ENCODE results near the gene NMT1.
"Not testable (repeated sequence)": the region's sequence is repeated elsewhere in the genome, so short reads cannot be mapped to it uniquely, and the experiment has no call there.

The NMT1 gene

DNA sequence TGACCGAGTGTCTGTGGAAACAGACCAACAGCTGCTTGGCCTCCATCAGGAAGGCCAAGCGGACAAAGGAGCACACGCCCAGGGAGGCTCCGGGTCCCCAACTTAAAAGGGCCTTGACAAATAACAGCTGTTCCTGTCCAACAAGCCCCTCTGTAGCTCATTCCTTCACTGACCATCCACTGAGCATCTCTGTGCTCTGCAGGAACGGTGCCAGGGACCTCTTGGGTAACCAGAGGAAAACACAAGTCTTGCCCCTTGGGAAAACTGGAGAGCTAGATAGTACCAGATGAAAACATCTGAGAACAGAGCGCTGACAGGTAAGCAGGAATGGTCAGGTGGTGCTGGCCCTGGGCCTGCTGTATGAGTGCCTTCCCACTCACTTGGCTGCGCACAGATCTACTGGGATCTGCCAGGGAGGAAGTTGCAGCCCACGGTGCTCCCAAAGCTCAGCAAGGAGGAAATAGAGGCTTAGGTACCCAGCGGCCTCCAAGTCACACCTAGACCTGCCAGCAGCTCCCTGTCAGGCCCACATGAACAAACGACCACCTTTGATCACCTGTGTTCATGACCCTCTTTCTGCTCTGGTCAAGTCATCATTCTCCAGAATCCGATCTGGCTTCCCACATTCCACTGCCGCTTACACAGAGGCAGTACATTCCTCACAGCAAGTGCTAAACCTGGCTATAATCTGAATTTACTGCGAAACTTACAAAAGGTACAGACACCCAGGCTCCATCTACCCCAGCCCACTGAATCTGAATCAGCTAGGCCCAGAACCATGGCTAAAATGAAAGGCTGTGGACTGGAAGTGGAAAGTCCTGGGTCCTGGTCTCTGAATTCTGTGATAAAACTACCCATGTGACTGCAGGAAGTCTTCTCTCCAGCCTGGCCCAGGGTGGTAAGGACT, 22.1 kb upstream of the NMT1 start:
- DNase-seq (ENCODE audit: low read depth): no peak

DNA sequence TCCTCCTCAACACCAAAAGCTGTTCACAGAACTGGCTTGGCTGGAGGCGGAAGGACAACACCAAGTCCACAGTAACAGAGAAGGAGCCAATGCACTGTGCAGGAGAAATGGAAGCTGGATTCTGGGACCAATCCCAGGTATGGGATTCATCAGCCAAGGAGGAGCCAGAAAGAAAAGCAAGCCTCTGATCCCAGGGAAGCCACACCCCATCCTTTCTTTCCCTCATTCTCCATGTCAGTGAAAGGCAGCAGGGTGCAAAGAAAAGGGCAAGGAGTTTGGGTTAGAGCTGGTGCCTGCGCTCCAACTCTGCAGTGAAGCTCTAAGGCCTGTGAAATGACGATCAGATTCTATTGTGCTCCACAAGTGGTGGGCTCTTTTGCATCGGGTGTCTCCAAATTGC, 20.7 kb upstream of the NMT1 start:
- no peak for DNase-seq (ENCODE audit: low read depth)

DNA sequence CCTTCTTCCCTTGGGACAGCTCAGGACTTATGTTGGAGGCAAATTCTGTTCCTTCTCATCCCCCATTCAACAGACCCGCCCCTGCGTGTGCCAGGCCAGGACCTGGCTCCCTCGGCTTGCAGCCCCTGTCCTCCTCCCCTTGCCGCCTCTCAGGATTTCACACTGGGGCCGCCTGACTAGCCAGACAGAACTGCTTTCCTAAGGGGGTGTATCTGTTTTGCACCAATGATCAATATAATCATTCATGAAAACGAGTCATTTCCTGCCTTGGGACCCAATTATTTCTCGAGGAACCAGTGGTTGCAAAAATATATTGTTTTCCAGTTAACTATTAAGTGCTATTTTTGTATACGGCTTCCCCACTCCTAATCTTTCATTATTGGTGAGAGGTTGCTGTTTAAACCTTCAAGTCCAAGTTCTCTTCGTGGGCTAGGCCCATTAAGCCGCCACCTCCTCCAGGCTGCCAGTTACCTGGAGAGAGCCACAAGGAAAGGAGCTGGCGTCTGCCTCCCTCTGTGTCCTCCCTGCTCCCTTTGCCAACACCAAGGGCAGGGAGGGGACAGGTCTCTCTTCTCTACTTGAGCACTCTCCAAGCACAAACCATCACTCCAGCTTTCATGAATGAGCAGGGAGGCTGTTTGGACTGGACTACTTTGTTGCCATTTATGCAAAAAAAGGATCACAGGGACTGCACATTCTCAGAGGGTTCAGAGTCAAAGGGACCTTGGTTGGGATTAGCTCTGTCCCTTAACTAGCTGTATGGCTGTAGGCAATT, 18.6 kb upstream of the NMT1 start:
- no peak for DNase-seq (ENCODE audit: low read depth)

DNA sequence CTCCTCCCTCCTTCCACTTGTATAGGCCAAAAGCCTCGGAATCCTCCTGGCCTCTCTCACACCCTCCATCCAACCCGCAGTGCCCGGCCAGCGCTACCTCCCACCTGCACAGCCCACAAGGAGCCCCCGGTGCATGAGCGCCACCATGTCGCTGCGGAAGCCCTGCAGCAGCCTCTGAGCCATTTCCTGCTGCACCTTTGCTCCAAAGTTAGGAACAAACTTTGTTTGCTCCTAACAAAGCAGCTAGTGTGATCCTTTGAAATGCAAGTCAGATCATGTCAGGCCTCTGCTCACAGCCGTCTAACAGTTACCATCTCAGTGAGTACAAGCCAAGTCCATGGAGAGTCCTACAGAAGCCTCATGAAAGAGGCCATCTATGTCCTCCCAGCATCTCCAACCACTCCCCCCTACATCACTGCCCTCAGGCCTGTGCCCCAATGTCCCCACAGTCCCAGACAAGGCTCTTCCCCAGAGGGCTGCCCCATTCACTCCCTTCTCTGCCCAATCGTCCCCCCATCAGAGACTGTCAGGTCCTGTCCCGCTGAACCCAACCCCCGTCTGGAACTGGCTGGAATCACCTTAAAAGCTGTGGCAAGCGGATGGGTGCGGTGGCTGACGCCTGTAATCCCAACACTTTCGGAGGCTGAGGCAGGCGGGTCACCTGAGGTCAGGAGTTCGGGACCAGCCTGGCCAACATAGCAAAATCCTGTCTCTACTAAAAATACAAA, 17.1 kb upstream of the NMT1 start:
- DNase-seq (ENCODE audit: low read depth): no peak

DNA sequence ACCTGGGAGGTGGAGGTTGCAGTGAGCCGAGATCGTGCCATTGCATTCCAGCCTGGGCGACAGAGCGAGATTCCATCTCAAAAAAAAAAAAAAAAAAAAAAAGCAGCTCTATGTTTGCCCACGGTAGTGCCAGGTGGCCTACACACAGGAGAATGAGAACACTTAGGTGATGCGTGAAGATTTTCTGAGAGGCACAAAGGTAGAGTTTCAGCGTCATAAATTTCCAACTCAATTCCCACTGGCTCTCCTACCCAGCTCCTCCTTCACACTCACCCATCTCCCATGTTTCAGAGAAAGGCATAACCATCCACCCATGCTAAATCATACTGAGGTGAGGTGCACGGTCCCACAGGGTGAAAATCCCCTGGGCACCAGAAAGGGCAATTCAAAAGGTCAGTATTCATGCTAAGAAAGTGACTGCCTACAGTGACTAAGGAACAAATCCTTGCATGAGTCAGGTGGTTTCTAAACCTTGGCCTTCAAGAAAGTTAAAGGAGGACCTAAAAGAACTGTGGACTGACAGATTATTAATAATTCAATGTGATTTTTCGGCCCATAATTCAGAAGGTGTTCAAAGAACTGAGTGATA, 14.5 kb upstream of the NMT1 start:
- no peak for DNase-seq (ENCODE audit: low read depth)

DNA sequence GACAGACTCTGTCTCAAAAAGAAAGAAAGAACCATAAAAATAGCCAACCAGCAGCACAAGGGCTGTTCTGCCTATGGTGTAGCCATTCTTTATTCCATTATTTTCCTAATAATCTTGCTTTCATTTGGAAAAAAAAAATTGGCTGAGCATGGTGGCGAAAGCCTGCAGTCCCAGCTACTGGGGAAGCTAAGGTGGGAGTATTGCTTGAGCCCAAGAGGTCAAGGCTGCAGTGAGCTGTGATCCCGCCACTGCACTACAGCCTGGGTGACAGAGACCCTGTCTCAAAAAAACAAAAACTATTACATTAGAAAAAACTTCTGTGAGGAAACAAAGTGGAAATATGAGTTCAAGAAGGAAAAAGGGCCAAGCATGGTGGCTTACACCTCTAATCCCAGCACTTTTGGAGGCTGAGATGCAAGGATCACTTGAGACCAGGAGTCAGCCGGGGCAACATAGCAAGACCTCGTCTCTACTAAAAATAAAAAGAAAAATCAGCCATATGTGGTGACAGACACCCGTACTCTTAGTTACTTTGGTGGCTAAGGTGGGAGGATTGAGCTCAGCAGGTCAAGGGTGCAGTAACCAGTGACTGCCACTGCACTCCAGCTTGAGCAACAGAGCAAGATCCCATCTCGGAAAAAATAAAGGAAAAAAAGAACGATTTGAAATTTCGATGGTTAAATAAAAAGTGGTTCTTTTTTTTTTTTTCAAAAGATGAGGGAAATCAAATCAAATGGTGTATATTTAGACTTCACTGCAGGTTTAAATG, 12.1 kb upstream of the NMT1 start:
- DNase-seq (ENCODE audit: low read depth): no peak

DNA sequence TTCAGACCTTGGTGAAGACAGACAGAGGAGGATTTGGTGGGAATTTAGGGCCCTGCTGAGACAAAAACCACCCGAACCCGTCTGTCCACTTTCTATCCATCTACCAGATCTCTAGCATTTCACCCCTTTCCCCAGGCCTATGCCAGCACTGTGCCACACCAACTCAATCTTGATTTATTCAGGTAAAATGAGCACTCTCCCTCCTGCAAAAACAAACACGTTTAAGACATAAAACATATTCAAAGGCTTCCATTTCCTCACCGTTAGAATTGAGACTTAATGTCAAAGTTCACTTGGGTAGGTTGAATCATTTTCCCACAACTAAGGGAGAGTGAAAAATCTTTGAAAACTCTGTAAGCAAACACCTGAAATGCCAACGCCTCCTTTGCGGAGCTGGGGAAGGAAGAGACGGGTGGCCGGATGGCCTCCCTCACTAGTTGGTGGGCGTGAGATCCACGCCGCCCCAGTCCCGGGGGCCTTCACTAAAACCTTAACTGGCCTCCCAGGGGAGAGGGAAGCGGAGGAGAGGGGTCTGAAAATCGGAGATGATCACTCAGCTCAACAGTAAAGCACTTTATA, 10.5 kb upstream of the NMT1 start:
- DNase-seq (ENCODE audit: low read depth): no peak

DNA sequence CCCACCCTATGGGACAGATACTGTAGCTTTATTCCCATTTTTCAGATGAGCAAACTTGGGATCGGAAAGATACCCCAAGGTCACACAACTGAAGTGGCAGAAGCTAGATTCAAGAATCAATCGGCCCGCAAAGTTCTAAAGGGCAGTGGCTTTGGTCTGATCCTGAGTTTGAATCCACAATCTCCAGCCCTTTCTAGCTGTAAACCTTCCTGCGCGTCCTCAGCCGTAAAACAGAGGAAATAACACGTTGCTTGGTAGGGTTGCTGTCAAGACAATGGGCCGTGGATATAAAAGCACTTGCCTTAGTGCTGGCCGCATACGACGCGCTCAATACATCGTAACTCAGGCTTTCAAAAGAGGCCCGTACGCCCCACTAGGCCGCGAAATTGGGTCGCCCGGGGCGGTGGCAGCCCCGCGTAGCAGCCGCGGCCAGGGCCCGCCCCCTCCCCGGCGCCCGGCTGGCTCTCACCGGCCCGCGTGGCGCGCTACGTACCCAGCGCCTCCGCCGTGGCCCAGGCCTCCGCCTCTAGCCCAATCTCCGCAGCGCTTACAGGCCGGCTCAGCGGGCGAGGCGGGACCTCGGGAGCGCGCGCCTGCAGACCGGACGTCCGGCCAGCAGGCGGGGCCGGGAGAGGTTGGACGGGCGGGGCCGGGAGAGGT, 9.9 kb upstream of the NMT1 start, which contains the start of gene DCAKD:
TSS of gene DCAKD (minus strand) at position 573 of the 660 bp plus-strand sequence. CDS start 16,747 bp downstream, outside the sequence.
- peak; percentile 69 for DNase-seq (ENCODE audit: low read depth)

DNA sequence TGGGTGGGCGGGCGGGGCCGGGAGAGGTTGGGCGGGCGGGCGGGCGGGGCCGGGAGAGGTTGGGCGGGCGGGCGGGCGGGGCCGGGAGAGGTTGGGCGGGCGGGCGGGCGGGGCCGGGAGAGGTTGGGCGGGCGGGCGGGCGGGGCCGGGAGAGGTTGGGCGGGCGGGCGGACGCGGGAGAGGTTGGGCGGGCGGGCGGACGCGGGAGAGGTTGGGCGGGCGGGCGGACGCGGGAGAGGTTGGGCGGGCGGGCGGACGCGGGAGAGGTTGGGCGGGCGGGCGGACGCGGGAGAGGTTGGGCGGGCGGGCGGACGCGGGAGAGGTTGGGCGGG, 9.4 kb upstream of the NMT1 start:
- not testable (repeated sequence) for DNase-seq (ENCODE audit: low read depth)

DNA sequence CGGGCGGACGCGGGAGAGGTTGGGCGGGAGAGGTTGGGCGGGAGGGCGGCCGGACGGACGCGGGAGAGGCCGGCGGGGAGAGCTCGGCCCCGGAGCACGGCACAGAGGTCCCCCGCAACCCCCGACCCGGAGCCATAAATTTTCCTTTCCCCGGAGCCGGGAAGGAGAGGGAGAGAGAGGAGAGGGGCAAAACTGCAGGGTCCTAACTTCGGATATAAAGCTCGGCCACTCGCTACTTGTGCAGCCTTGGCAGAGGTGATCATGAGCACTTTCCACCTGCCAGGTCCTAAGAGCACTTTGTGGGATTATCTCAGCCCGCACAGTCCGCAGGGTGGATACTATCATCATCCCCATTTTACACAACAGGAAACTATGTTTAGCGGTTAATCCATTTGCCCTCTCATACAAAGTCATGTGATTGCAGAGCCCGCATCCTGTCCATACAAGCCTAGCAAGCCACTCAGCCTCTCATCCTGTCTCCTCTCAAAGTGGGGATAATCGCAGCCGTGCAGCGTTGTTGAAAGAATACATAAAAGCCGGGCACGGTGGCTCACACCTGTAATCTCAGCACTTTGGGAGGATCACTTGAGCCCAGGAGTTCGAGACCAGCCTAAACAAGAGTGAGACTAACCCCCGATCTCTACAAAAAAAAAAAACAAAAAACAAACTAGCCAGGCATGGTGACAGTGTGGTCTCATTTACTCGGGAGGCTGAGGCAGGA, 8.9 kb upstream of the NMT1 start:
- DNase-seq (ENCODE audit: low read depth): no peak

DNA sequence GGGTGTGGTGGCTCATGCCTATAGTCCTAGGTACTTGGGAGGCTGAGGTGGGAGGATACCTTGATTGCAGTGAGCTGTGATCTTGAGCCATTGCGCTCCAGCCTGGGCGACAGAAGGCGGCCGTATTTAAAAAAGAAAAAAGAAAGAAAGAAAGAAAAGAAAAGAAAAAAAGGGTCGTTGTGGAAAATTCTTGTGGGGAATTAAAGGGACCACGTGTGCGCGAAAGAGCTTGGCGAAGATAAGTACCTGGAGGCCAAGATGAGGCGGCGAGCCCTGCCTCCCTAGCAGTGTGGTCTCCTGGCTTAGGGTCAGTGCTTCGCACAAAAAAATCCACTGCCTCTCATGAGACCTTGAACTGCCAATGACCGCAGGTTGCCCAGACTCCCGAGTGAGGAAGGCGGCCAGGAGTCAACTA, 728 bp upstream of the NMT1 start:
- DNase-seq (ENCODE audit: low read depth): no peak

DNA sequence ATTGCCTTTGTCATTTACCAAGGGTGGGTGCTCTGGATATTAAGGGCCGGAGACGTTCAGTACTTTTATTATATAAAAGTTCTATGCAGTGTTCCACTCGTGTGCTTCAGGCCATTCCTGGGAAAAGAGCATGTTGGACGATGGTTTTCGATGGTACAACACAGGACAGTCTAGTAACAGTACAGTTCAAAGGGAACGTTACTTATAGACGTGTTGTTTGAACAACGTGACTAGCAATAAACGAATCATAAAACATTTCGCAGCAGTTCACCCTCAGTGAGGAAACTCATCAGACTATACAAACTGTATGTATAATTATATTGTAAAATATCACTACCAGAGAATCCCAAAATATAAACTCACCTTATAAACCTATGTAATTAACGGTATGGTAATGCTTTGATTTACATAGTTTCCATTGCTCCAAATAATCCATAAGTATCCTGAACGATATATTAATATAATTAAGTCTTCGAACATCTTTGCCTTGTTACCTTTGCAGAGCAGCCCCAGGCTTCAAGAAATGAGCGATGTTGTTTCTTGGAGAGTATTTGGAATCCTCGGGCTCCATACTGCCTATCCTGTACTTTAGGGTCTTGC, 589 bp downstream of the NMT1 start:
- DNase-seq (ENCODE audit: low read depth): no peak

DNA sequence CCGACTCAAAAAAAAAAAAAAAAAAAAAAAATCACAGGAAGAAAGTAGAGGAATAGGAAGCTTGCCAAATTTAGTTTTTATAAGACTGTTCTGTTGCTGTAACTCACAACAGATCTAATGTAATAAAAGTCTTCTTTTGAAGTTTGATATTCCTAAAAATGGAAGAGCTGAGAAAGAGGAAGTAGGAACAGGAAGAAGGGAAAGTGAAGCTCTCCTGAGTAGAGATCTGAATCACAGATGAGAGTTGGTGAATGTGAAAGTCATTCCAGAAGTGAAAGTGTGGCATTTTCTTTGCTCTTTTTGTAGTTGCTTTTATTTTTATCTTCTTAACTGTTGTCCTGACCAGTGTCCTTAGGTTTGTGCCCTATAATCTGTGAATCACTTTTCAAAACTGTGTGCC, 2.1 kb downstream of the NMT1 start:
- DNase-seq (ENCODE audit: low read depth): no peak

DNA sequence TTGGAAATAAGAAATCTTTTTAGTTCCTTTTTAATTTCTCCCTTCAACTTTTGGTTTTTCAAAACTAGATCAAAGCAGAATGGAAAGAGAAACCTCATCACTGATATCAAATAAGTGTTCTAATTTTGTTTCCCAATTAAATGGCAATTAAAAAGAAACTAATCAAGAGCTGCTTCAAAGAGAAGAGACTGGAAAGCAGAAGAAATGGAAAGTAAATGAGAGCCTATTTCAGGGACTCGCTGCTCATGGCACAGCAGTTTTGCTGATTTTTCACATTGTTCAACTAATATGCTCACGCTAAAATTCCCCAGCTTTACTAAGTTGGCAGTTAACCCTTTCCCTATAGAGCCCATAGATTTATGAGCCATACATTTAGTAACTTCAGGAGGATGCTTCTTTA, 6.5 kb downstream of the NMT1 start:
- DNase-seq (ENCODE audit: low read depth): no peak

DNA sequence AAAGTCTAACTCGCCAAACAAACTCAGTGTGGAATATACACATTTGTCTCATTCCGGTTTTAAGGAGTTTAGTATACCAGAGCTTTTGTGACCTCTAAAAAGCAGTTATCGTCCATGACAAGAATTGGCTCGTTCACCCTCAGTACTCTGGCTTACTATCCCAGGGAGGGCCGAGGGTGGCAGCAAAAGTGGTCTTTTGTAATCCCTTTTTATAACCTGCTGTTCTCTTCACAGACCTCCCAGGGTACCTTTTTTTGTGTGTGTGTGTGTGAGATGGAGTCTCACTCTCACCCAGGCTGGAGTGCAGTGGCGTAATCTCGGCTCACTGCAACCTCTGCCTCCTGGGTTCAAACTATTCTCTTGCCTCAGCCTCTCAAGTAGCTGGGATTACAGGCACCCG, 8.9 kb downstream of the NMT1 start:
- DNase-seq (ENCODE audit: low read depth): no peak

DNA sequence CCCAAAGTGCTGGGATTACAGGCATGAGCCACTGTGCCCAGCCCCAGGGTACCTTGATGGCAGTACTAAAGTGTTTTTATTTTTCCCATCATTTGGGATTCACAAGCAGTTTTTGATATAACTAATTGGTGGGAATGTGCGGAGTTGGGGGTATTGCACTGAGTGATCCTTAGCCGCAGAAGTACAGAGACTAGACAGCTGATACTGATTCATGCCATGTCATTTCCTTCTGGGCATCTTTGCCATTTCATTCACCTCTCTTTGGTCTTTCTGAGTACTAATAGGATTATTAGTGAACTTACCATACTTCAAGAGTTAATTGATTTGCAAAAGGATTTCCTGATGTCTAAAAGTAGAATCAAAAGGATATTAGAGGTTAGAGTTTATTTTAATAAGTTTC, 9.7 kb downstream of the NMT1 start:
- DNase-seq (ENCODE audit: low read depth): no peak

DNA sequence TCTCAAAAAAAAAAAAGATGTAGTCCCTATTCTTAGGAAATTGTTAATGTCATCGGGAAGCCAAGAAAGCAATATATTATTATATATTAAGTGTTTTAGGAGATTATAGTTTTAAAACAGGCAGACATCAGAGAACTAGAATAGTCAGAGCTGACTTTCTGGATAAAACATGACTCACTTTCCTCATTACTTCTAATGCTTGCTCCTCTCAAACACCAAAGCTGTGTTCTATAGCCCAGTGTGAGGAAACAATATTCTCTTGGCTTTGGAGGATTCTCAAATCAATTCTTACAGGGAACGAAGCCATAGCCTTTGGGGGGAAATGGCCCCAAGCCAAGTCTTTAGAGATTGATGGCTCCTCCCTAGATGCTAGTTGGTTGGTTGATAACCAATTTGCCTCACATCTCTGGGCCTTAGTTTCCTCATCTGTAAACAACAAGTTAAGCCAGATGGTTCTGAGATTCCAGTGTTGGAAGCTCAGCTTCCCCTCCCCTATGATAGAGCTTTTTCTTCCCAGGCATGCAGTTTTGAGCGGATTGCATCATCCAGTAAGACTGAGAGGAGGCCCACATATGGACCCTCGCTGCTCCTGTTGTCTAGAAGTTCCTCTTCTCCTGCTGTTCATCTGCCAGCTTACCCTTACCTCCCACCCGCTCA, 12.4 kb downstream of the NMT1 start:
- DNase-seq (ENCODE audit: low read depth): no peak

DNA sequence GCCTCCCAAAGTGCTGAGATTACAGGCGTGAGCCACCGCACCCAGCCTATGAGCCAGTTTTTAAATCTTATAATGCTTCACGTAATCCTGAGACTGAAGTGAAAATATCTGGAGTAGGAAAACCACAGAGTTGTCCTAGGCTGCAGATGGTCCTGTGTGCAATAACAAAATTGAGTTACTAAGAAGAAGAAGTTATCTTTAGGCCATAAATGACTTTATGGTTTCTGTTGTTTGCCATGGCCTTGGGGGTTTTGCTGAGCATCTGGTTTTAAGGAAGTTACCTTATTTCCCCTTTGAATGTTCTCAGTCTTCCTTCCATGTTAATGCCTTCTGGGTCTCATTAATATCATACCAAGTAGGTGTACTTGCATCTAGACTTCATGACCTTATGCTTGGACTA, 16.5 kb downstream of the NMT1 start:
- DNase-seq (ENCODE audit: low read depth): no peak

Measured in stimulated activated CD8-positive, alpha-beta memory T cell treated with anti-CD3 and anti-CD28 coated beads, Interleukin-15, amount 100 ng/mL, for 1 hour (primary cell).